Suprapubic skin (tissue), 4 donors: ENCODE measurements around the gene GRIK4. TPM values are rescaled to one million over a fixed set of nuclear protein-coding genes. Genes with fewer than 3 reads are reported as not detected.
A peak's percentile ranks its signal among the peaks of the same experiment; 100 is the strongest.

Source experiments
- DNase-seq, 2 donors: peaks; one replicate each; pipeline ENCODE4 v3.0.0-alpha.2; 2019; ENCODE audit warnings: low spot score in 2 of 2
- H3K27ac ChIP-seq: fragments of 200-600 bp; sonication (generic); one replicate; pipeline ENCODE4 v1.5.1; 2019
- H3K27me3 ChIP-seq: fragments of 200-600 bp; sonication (generic); one replicate; pipeline ENCODE4 v1.5.1; 2019
- H3K36me3 ChIP-seq: fragments of 200-600 bp; sonication (generic); one replicate; pipeline ENCODE4 v1.5.1; 2019
- H3K4me1 ChIP-seq: fragments of 200-600 bp; sonication (generic); one replicate; pipeline ENCODE4 v1.5.1; 2019
- H3K4me3 ChIP-seq: fragments of 200-600 bp; sonication (generic); one replicate; pipeline ENCODE4 v1.5.1; 2019; ENCODE audit warnings: mild to moderate bottlenecking
- H3K9me3 ChIP-seq: fragments of 200-600 bp; sonication (generic); one replicate; pipeline ENCODE4 v1.5.1; 2019
- EP300 ChIP-seq: sonication (generic); formaldehyde crosslinking; IDR thresholded peaks from one replicate; pipeline ENCODE4 v1.6.1; 2017; ENCODE audit warnings: antibody characterized with exemption
- POLR2A ChIP-seq, 2 donors: fragments of 450-650 bp; IDR thresholded peaks; one replicate each; pipeline ENCODE4 v1.6.1; 2017; ENCODE audit warnings: antibody characterized with exemption in 2 of 2, mild to moderate bottlenecking in 2 of 2, moderate library complexity in 2 of 2
- POLR2AphosphoS5 ChIP-seq, 3 donors: sonication (generic); formaldehyde crosslinking; IDR thresholded peaks; one replicate each; pipeline ENCODE4 v1.6.1; 2017; ENCODE audit warnings: antibody characterized with exemption in 3 of 3
- WGBS: methylation state at CpG from one replicate; pipeline ENCODE4 v1.1.5; 2018; 5-methylcytosine and 5-hydroxymethylcytosine counted together
- total RNA-seq, 4 donors: library from RNA; depleted of rRNA; stranded (reverse); fragments of >200 nt; gene quantifications; one replicate each; pipeline ENCODE4 v1.1.0, GENCODE V29; 2016
- TF ChIP-seq, protein P1 (sequence below), 2 donors: fragments of 200-600 bp in 1 of 2; fragments of 450-650 bp in 1 of 2; sonication (generic) in 1 of 2; IDR thresholded peaks; one replicate each; pipeline ENCODE4 v1.5.1; 2016 to 2019; ENCODE audit warnings: antibody characterized with exemption in 2 of 2, mild to moderate bottlenecking in 1 of 2, moderate library complexity in 1 of 2

GRIK4 gene
- total RNA-seq, 4 donors from 2014 or later, result 0.24 TPM; not detected in 3

DNA sequence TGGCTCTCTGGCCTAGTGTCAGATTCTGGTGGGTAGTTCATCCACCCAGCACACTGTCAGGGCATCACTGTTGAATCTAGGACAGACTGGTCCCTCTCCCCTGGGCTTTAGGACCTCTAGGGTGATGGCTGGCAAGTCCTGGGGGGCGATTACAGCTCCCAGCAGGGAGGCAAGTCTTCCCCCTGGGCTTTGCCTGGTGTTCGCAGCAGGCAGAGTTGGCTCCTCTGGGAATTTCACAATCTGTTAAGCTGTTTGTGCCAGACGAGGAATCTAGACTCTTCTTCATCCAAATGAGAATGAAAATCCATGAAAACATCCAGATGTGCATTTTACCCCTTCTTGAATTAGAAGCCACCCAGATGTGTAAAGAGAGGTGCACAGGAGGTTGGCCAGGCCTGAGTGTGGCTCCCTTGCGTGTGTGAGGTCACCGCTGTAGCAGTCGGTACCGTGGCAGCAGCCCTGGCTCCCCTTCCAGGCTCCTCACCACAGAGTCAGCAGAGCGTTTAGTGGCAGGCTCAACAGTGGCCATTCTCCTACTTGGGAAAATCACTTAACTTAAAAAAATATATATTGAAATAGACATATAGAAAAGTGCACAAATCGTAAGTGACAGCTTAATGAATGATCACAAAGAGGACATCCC lies 412.4 kb downstream of the GRIK4 start:
- H3K36me3 ChIP-seq, result no peaks in the 10 kb centered on the region
- no peak overlapping the region for H3K4me3 ChIP-seq
- no peak for TF ChIP-seq EP300
- H3K4me1 ChIP-seq, result peaks cover under 1% of the 10 kb centered on the region
- H3K27ac ChIP-seq, result no peak overlapping the region
- no peaks in the 10 kb centered on the region for H3K9me3 ChIP-seq
- no peak for DNase-seq
- WGBS, result 85% methylated on average over 9 of the region's 9 CpGs
- no peaks in the 10 kb centered on the region for H3K27me3 ChIP-seq

DNA sequence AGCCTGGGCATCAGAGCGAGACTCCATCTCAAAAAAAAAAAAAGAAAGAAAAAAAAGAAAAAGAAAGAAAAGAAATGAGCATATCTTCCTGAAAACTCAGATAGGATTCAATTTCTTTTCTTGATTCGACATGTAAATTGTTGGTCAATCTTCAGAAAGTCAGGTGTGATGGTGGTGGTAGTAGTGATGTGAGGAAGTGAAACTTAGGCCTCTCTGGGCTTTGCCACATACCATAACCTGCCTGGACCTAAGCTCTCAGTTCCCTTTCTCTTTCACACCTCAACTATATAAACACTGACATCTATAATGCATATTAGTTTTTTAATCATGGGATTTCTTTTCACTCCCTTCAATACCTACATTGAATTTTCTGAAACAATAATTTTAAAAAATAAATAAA lies 414.4 kb downstream of the GRIK4 start:
- Histone ChIP-seq H3K27me3 (no peaks in the 10 kb centered on the region), H3K27ac (no peak overlapping the region), H3K4me1 (peaks cover 7% of the 10 kb centered on the region), H3K36me3 (no peaks in the 10 kb centered on the region), H3K9me3 (no peaks in the 10 kb centered on the region), H3K4me3 (no peak overlapping the region)
- DNase-seq, result no peak
- 98% methylated on average over 2 of the region's 2 CpGs for WGBS
- TF ChIP-seq EP300, result no peak
- no peak for TF ChIP-seq POLR2AphosphoS5 (IDR thresholded peaks at IDR 0.05)
- TF ChIP-seq, protein P1, sequence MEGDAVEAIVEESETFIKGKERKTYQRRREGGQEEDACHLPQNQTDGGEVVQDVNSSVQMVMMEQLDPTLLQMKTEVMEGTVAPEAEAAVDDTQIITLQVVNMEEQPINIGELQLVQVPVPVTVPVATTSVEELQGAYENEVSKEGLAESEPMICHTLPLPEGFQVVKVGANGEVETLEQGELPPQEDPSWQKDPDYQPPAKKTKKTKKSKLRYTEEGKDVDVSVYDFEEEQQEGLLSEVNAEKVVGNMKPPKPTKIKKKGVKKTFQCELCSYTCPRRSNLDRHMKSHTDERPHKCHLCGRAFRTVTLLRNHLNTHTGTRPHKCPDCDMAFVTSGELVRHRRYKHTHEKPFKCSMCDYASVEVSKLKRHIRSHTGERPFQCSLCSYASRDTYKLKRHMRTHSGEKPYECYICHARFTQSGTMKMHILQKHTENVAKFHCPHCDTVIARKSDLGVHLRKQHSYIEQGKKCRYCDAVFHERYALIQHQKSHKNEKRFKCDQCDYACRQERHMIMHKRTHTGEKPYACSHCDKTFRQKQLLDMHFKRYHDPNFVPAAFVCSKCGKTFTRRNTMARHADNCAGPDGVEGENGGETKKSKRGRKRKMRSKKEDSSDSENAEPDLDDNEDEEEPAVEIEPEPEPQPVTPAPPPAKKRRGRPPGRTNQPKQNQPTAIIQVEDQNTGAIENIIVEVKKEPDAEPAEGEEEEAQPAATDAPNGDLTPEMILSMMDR (IDR thresholded peaks at IDR 0.05), result no peak
- TF ChIP-seq POLR2A (IDR thresholded peaks at IDR 0.05), result no peak

DNA sequence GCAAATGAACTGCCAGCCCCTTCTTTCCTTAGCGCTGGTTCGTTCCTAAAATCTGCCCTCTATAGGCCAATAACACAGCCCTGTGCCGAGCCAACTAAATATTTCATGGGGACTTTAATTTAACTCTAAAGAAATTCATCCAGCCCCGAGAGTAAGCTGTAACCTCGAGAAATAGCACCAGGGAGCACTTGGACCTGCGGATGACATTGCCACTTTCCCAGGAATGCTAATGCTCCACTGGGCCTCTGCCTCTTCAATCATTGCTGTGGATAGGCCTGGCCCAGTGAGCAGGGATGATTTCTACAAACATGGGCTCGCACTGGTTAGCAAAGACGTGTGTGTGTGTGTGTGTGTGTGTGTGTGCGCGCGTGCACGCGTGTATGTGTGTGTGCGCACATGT lies 417.1 kb downstream of the GRIK4 start:
- TF ChIP-seq EP300 (no peak), POLR2AphosphoS5 (IDR thresholded peaks at IDR 0.05) (no peak), POLR2A (IDR thresholded peaks at IDR 0.05) (no peak)
- TF ChIP-seq, protein P1 (IDR thresholded peaks at IDR 0.05), result no peak
- WGBS, result 76% methylated on average over 14 of the region's 14 CpGs
- Histone ChIP-seq H3K4me1 (peaks cover 7% of the 10 kb centered on the region), H3K4me3 (no peak overlapping the region), H3K36me3 (no peaks in the 10 kb centered on the region), H3K27ac (no peak overlapping the region), H3K9me3 (no peaks in the 10 kb centered on the region), H3K27me3 (no peaks in the 10 kb centered on the region)
- no peak for DNase-seq

DNA sequence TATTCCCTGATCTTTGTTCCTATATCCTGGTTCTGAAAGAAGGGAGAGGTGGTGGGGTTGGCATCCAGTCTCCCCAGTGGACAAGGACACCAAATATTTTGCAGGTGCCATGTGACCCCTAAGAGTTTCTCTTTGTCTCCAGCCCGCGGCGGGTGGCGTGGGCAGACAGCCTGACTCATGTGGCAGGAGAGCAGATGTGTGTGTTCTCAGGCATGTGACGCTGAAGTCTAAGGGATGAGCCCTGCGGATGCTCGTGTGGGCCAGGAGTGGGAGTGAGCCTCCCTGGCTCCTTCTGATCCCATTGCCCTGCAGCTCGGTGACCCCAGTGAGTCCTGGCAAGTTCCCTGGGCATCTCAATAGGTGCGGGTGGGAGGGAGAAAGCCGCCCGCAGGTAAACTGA lies 417.5 kb downstream of the GRIK4 start:
- Histone ChIP-seq H3K9me3 (no peaks in the 10 kb centered on the region), H3K27me3 (no peaks in the 10 kb centered on the region), H3K36me3 (no peaks in the 10 kb centered on the region), H3K4me1 (peaks cover 7% of the 10 kb centered on the region), H3K27ac (no peak overlapping the region), H3K4me3 (no peak overlapping the region)
- TF ChIP-seq EP300, result no peak
- no peak for DNase-seq
- 77% methylated on average over 8 of the region's 11 CpGs for WGBS

DNA sequence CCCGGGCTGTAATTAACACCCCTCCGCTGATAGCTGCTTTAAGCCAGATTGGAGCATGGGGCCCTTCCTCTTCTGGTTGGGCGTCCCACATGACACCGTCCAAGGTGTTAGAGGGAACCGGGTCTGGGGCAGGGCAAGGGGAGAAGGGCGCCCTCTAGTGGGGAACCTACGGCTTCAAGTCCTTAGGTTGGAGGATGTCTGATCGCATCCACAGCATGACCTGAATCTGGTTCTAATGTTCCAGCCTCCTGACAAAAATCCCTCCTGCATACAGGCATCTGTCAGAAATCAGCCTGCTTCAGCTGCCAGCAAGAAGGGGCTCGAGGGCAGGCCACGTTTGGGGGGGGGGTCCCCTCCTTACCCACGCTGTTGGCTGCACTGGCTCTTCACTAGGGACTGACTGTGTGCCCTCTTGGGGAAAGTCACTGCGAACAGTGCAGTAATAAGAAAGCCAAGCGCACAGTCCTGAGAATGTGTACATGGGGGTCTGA lies 418.2 kb downstream of the GRIK4 start:
- H3K9me3 ChIP-seq, result no peaks in the 10 kb centered on the region
- no peaks in the 10 kb centered on the region for H3K36me3 ChIP-seq
- H3K27ac ChIP-seq, result no peak overlapping the region
- 40% methylated on average over 11 of the region's 13 CpGs for WGBS
- no peak for DNase-seq
- peaks cover 3% of the 10 kb centered on the region for H3K27me3 ChIP-seq
- H3K4me3 ChIP-seq, result no peak overlapping the region
- TF ChIP-seq, protein P1 (IDR thresholded peaks at IDR 0.05), result peak in 1 of 2 donors; percentile 36
- TF ChIP-seq POLR2A (IDR thresholded peaks at IDR 0.05), result no peak
- H3K4me1 ChIP-seq, result peaks cover 7% of the 10 kb centered on the region

DNA sequence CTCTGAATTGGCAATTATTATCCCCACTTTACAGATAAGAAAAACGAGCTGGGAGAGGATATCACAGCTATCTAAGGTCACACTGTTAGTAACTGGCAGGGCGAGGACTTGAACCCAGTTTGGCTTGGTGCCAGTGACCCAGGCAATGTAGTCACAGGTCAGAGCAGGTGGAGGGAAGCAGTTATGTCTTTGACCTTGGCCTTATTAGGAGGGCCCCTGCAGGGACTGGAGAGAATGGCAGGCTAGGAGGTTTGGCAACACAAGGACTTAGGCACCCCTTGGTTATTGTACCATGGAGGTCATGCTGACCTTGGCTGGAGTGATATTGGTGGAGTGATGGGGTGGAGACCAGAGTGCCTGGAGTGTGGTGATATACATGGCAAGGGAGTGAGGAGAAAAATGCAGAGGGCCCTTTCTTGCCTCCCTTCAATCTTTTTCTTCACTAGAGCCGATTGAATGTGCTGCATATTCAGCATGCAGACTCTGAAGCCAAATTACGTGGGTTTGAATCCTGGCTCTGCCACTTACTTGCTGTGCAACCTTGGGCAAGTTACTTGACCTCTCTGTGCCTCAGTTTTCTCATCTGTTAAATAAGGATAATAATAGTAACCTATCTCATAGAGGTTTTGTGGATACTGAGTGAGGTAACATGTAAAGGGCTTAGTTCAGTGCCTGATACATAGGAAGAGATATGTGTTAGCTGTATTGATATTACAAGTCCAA lies 419.7 kb downstream of the GRIK4 start:
- TF ChIP-seq EP300, result no peak
- no peak for TF ChIP-seq POLR2A (IDR thresholded peaks at IDR 0.05)
- TF ChIP-seq, protein P1 (IDR thresholded peaks at IDR 0.05), result no peak
- no peak for TF ChIP-seq POLR2AphosphoS5 (IDR thresholded peaks at IDR 0.05)
- H3K4me3 ChIP-seq, result no peak overlapping the region
- H3K9me3 ChIP-seq, result no peaks in the 10 kb centered on the region
- no peaks in the 10 kb centered on the region for H3K36me3 ChIP-seq
- 84% methylated on average over 4 of the region's 4 CpGs for WGBS
- no peak overlapping the region for H3K27ac ChIP-seq
- peaks cover 7% of the 10 kb centered on the region for H3K4me1 ChIP-seq
- no peak for DNase-seq
- H3K27me3 ChIP-seq, result peaks cover 6% of the 10 kb centered on the region
